Measurements from ENCODE around the gene TRPV5.

Gene TRPV5

DNA sequence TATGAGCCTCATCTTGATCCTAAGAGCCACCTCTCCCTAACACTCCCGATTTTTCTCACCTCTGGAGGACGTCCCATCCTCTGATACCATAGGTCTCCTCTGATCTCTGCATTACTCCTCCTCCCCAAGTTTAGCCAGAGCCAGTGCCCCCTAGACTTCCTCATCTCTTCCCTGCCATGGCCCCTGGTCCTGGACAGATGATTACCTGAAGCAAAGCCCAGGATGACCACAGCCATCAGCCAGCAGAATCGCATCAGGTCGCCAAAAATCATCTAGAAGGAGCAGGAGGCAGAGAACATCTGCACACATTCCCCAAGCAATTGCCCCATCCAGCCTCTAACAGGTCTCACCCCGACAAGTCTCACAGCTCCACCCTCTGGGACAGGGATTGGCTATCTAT, 59.7 kb downstream of the TRPV5 start:
- Mint-ChIP-seq H3K4me1 (ENCODE audit: low read depth in 2 of 2) (peaks cover 0 to 4% of the 10 kb centered on the region in 2 donors), H3K4me3 (no peak overlapping the region), H3K27ac (no peak overlapping the region), H3K36me3 (ENCODE audit: insufficient read depth) (no peaks in the 10 kb centered on the region), H3K27me3 (peaks cover 26 to 43% of the 10 kb centered on the region in 2 donors), H3K9me3 (no peaks in the 10 kb centered on the region)
- DNase-seq, result no peak
- no peak for ATAC-seq (replicated peaks)

DNA sequence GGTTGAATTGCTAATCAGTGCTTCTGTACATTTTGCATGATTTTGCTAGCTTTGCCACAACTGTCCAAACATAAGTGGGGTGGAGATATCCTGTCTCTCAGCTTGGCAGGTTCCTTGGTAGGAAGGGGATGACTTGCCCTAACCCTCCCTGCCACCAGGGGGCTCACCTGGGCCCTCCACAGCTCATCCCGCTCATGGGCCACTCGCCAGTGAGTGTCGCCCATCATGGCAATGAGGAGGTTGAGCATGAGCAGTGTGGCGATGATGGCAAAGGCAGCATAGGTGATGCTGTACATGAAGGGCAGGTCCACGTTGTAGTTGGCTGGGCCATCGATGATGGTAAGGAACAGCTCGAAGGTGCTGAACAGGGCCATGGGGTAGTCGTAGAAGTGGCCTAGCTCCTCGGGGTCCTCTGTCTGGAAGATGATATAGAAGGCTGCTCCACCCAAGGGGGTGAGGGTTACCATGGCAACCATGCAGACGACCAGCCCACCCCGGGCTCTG, 60.2 kb downstream of the TRPV5 start:
- Mint-ChIP-seq H3K4me3 (no peak overlapping the region), H3K4me1 (ENCODE audit: low read depth in 2 of 2) (peaks cover 0 to 4% of the 10 kb centered on the region in 2 donors), H3K27me3 (peaks cover 21 to 37% of the 10 kb centered on the region in 2 donors), H3K36me3 (ENCODE audit: insufficient read depth) (no peaks in the 10 kb centered on the region), H3K9me3 (no peaks in the 10 kb centered on the region), H3K27ac (no peak overlapping the region)
- peak; percentile 39 for ATAC-seq (replicated peaks)
- DNase-seq, result peak in 1 of 3 experiments; percentile 2

DNA sequence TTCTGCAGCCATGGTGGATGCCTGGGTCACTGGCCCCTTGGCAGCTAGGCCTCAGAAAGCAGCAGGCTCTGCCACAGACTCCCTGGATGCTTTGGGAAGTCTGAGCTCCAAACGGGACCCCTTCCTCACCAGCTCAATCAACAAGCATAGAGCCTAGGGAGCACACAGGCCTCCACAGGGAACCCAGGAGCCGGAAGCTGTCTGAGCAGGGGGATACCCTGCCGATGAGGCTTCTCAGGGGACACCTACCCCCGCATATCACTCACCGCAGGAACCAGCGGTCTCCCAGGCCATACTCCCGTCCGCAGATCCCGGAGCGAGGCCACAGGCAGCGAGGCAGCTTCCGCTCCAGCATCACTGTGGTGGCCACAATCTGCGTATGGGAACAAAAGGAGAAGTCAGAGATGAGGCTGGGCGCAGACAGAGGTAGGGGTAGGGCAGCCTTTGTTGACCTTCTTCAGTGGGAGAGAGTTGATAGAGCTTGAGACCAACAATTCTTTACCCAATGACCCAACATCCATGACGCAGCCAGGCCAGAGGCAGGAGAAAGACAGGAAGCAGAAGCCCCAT, 61.4 kb downstream of the TRPV5 start:
- no peak for ATAC-seq (replicated peaks)
- Mint-ChIP-seq H3K27me3 (peaks cover 11 to 26% of the 10 kb centered on the region in 2 donors), H3K9me3 (no peaks in the 10 kb centered on the region), H3K4me3 (no peak overlapping the region), H3K4me1 (ENCODE audit: low read depth in 2 of 2) (peaks cover 0 to 4% of the 10 kb centered on the region in 2 donors), H3K27ac (no peak overlapping the region), H3K36me3 (ENCODE audit: insufficient read depth) (no peaks in the 10 kb centered on the region)
- no peak for DNase-seq

DNA sequence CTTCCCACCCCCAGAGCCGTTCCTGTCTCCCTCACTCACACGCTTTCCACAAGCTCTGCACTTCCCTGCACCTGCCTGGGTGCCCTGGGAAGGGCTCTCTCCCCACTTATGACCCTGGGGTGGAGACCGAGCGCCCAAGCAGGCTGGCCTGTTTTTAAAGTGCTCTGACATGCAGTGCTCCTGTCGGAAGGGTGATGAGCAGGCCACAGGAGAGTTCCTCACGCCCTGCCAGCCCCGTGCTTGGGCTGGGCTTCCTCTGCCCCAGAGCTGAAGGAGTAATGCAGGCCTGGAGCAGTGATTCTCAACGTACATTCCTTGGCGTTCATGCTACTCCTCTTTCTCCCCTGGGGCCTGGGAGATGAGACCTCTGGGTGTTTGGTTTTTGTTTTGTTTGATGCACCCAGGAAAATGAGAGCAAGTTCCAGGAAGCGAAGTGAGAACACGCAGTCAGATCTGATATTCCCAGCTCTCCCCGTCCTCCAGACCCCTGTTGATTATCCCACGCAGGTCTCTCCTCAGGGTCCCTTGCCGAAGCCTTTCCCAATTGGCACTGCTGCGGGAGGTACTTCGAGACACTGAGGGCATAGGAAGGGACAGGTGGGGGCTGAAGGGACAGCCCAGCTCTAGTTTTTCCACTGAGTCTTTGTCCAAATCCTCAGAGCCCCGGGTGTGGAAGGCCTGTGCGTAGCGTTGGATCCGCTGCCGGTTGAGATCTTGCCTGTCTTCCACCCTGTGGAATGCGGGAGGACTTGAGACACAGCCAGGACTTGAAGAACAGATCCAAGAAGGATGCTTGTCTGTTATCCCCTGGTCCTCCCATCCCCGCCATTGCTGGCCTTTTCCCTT, 62.1 kb downstream of the TRPV5 start:
- H3K9me3 Mint-ChIP-seq, result no peaks in the 10 kb centered on the region
- no peak overlapping the region for H3K27ac Mint-ChIP-seq
- ATAC-seq (replicated peaks), result no peak
- peaks cover 0 to 5% of the 10 kb centered on the region in 2 donors for H3K4me1 Mint-ChIP-seq (ENCODE audit: low read depth in 2 of 2)
- H3K4me3 Mint-ChIP-seq, result no peak overlapping the region
- H3K27me3 Mint-ChIP-seq, result peaks cover 8 to 19% of the 10 kb centered on the region in 2 donors
- no peak for DNase-seq
- H3K36me3 Mint-ChIP-seq (ENCODE audit: insufficient read depth), result no peaks in the 10 kb centered on the region

DNA sequence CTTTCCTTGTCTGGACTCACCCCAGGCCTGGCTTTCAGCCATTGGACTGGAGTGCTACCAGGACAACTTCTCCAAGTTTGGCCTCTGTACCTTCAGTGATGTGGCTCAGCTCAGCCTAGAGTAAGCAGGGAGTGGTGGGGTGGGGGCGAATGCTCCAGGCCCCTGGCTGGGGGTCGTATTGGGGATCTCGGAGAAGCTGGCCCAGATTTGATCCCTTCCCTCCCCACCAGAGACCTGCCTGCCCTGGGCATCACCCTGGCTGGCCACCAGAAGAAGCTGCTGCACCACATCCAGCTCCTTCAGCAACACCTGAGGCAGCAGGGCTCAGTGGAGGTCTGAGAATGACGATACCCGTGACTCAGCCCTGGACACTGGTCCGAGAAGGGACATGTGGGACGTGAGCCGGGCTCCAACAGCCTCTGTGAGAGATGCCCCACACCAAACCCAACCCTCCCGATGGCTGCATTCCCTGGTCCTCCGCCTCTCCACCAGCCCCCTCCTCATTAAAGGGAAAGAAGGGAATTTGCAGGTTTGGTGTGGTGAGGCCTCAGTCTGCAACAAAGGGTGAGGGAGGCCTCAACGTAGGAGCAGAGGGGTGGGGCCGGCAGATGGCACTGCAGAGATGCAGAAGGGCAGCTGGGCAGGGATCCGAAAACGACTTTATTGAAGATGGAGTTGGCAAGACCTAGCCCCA, 62.8 kb downstream of the TRPV5 start:
- no peak overlapping the region for H3K27ac Mint-ChIP-seq
- ATAC-seq (replicated peaks) (no peak), DNase-seq (no peak)
- H3K27me3 Mint-ChIP-seq, result peaks cover under 1 to 11% of the 10 kb centered on the region in 2 donors
- peaks cover 0 to 4% of the 10 kb centered on the region in 2 donors for H3K4me1 Mint-ChIP-seq (ENCODE audit: low read depth in 2 of 2)
- no peak overlapping the region for H3K4me3 Mint-ChIP-seq
- no peaks in the 10 kb centered on the region for H3K36me3 Mint-ChIP-seq (ENCODE audit: insufficient read depth)
- no peaks in the 10 kb centered on the region for H3K9me3 Mint-ChIP-seq

DNA sequence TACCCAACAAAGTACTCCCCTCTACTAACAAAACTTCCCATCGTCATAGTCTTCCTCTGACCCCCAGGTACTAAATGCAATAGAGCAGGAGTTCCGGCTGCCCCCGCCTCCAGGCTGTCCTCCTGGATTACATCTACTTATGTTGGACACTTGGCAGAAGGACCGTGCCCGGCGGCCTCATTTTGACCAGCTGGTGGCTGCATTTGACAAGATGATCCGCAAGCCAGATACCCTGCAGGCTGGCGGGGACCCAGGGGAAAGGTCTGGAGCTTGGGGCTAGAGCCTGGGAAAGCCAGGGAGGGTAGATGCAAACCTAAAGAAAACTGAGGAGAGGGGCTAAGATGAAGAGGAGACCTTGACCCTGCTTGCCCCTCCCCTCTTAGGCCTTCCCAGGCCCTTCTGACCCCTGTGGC, 63.4 kb downstream of the TRPV5 start:
- peaks cover 0 to 4% of the 10 kb centered on the region in 2 donors for H3K4me1 Mint-ChIP-seq (ENCODE audit: low read depth in 2 of 2)
- H3K9me3 Mint-ChIP-seq, result no peaks in the 10 kb centered on the region
- H3K4me3 Mint-ChIP-seq, result no peak overlapping the region
- DNase-seq, result no peak
- H3K27me3 Mint-ChIP-seq, result peaks cover 0 to 6% of the 10 kb centered on the region in 2 donors
- no peak for ATAC-seq (replicated peaks)
- no peaks in the 10 kb centered on the region for H3K36me3 Mint-ChIP-seq (ENCODE audit: insufficient read depth)
- no peak overlapping the region for H3K27ac Mint-ChIP-seq

DNA sequence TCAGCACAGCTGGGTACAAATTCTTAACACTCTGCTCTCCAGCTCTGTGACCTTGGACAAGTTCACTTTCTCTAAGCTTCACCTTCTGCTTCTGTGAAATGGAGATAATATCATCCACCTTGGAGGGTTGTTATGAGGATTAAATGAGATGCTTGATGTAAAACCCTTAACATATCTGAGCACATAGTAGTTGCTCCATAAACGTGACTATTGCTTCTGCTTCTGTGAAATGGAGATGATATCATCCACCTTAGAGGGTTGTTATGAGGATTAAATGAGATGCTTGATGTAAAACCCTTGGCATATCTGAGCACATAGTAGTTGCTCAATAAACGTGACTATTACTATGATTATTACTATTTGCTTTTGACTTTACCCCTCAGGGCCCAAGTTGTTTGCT, 64.1 kb downstream of the TRPV5 start:
- DNase-seq, result no peak
- Mint-ChIP-seq H3K4me3 (no peak overlapping the region), H3K27me3 (no peaks in the 10 kb centered on the region), H3K4me1 (ENCODE audit: low read depth in 2 of 2) (peaks cover 0 to 4% of the 10 kb centered on the region in 2 donors), H3K36me3 (ENCODE audit: insufficient read depth) (no peaks in the 10 kb centered on the region), H3K9me3 (no peaks in the 10 kb centered on the region), H3K27ac (no peak overlapping the region)
- no peak for ATAC-seq (replicated peaks)

DNA sequence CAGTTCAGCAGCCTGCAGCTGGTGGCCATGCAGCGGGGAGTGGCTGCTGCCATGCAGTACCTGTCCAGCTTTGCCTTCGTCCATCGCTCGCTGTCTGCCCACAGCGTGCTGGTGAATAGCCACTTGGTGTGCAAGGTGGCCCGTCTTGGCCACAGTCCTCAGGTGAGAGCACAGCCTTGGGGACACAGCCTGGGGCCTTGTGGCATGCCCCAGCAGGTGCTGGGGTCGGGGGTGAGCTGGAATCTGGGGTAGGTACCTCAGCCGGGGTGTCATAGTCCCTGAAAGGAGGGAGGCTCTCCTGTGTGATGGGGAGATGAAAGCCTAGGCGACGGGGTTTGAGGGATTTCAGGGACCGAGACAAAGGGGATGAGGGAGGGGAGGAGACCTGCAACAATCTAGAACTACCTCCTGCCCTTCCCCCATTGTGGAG, 64.5 kb downstream of the TRPV5 start:
- no peaks in the 10 kb centered on the region for H3K27me3 Mint-ChIP-seq
- ATAC-seq (replicated peaks) (no peak), DNase-seq (no peak)
- H3K27ac Mint-ChIP-seq, result no peak overlapping the region
- H3K4me3 Mint-ChIP-seq, result no peak overlapping the region
- no peaks in the 10 kb centered on the region for H3K36me3 Mint-ChIP-seq (ENCODE audit: insufficient read depth)
- peaks cover 0 to 4% of the 10 kb centered on the region in 2 donors for H3K4me1 Mint-ChIP-seq (ENCODE audit: low read depth in 2 of 2)
- H3K9me3 Mint-ChIP-seq, result no peaks in the 10 kb centered on the region

DNA sequence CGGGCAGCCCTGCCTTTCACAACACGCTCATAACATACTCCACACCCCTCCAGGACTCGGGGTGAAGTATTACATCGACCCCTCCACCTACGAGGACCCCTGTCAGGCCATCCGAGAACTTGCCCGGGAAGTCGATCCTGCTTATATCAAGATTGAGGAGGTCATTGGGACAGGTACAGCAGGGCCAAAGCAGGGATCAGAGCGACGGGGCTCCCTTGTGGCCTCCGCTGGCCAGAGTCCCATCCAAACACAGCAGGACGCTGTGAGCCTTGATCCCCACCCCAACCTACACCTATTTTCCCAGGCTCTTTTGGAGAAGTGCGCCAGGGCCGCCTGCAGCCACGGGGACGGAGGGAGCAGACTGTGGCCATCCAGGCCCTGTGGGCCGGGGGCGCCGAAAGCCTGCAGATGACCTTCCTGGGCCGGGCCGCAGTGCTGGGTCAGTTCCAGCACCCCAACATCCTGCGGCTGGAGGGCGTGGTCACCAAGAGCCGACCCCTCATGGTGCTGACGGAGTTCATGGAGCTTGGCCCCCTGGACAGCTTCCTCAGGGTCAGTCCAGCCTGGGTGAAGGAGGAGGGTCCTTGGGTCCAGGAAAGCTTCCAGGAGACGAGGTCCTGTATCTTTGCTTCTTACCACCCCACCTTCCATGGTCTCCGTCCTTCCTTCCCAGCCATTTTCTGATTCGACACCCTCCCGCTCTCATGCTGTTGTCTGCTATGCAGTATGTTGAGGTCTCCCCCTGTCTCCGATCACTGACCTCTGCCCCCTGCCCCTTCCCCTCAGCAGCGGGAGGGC, 65.2 kb downstream of the TRPV5 start:
- DNase-seq (no peak), ATAC-seq (replicated peaks) (no peak)
- no peak overlapping the region for H3K4me3 Mint-ChIP-seq
- no peaks in the 10 kb centered on the region for H3K36me3 Mint-ChIP-seq (ENCODE audit: insufficient read depth)
- H3K9me3 Mint-ChIP-seq, result no peaks in the 10 kb centered on the region
- H3K27me3 Mint-ChIP-seq, result no peaks in the 10 kb centered on the region
- peaks cover 0 to 3% of the 10 kb centered on the region in 2 donors for H3K4me1 Mint-ChIP-seq (ENCODE audit: low read depth in 2 of 2)
- no peak overlapping the region for H3K27ac Mint-ChIP-seq

DNA sequence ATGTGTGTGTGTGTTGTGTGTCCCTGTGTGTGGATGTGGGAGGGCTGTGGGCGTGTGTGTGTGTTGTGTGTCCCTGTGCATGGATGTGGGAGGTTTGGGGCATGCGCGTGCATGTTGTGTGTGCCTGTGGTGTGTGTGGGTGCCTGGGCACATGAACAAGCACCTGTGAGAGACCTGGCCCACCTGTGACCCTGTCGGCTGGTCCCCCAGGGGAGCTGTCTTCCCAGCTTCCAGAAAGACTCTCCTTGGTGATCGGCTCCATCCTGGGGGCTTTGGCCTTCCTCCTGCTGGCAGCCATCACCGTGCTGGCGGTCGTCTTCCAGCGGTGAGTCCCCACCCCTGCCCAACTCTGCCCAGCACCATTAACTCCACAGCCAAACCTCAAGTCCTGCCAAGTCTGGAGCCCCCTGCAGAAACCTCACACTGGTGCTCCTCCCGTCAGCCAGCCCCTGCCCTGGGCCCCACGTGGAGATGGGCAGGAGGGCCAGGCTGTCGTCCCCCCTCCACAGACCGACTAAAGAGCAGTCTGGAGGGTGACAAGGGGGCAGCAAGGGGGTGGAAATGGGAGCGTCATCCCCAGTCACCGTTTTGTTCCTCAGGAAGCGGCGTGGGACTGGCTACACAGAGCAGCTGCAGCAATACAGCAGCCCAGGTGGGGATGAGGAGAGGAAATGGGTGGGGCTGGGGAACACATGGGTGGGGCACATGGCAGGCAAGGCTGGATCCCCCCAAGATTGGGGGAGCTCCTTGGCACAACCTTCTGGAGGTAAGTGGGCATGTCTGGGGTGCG, 66.0 kb downstream of the TRPV5 start:
- peaks cover 0 to 2% of the 10 kb centered on the region in 2 donors for H3K4me1 Mint-ChIP-seq (ENCODE audit: low read depth in 2 of 2)
- no peaks in the 10 kb centered on the region for H3K36me3 Mint-ChIP-seq (ENCODE audit: insufficient read depth)
- DNase-seq, result no peak
- H3K27me3 Mint-ChIP-seq, result no peaks in the 10 kb centered on the region
- H3K27ac Mint-ChIP-seq, result no peak overlapping the region
- no peak overlapping the region for H3K4me3 Mint-ChIP-seq
- no peak for ATAC-seq (replicated peaks)
- H3K9me3 Mint-ChIP-seq, result no peaks in the 10 kb centered on the region

DNA sequence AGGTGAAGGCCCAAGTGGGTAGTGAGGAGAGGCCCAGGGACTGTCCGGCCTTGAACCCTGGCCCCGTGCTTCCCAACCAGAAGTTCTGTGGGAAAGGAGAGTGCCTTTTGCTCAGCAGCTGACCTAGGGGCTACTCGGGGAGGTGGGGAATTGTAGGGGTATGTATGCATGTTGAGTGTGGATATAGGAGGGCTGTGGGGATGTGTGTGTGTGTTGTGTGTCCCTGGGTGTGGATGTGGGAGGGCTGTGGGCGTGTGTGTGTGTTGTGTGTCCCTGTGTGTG, 66.5 kb downstream of the TRPV5 start:
- DNase-seq (no peak), ATAC-seq (replicated peaks) (no peak)
- Mint-ChIP-seq H3K9me3 (no peaks in the 10 kb centered on the region), H3K4me3 (no peak overlapping the region), H3K27ac (no peak overlapping the region), H3K27me3 (no peaks in the 10 kb centered on the region), H3K4me1 (ENCODE audit: low read depth in 2 of 2) (peaks cover 0 to 2% of the 10 kb centered on the region in 2 donors), H3K36me3 (ENCODE audit: insufficient read depth) (no peaks in the 10 kb centered on the region)

DNA sequence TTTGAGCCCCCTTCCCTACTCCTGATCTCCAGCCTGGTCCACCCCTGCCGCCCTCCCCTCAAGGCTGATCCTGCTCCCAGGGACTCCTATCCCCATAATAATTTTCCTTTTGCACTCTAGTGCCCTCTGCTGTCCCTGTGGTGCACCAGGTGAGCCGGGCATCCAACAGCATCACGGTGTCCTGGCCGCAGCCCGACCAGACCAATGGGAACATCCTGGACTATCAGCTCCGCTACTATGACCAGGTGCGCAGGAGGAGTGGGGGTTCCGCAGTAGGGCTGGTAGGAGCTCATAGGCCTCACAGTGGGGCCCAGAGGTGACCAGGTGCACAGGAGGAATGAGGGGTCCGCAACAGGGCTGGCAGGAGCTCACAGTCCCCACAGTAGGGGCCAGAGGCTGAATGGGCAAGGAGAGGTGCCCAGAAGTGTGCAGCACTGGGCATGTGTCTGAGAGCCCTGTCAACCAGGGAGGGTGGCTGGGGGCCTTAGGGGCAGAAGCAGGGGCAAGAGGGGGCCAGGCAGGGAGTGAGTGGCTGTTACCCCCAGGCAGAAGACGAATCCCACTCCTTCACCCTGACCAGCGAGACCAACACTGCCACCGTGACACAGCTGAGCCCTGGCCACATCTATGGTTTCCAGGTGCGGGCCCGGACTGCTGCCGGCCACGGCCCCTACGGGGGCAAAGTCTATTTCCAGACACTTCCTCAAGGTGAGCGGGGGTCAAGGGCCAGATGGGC, 67.0 kb downstream of the TRPV5 start:
- no peaks in the 10 kb centered on the region for H3K36me3 Mint-ChIP-seq (ENCODE audit: insufficient read depth)
- no peak overlapping the region for H3K27ac Mint-ChIP-seq
- DNase-seq, result no peak

More for the DNA sequence above, 67.0 kb downstream of the TRPV5 start:
- no peak for ATAC-seq (replicated peaks)
- Mint-ChIP-seq H3K4me3 (no peak overlapping the region), H3K27me3 (no peaks in the 10 kb centered on the region), H3K9me3 (no peaks in the 10 kb centered on the region), H3K4me1 (ENCODE audit: low read depth in 2 of 2) (peaks cover 0 to 2% of the 10 kb centered on the region in 2 donors)

All from effector memory CD8-positive, alpha-beta T cell (primary cell).